D341Med (cell line): ENCODE results near the gene HIF3A.

ENCODE experiments used
- DNase-seq: peaks from one replicate; pipeline ENCODE4 v3.0.0; 2012; ENCODE audit warnings: low spot score

The HIF3A gene

DNA sequence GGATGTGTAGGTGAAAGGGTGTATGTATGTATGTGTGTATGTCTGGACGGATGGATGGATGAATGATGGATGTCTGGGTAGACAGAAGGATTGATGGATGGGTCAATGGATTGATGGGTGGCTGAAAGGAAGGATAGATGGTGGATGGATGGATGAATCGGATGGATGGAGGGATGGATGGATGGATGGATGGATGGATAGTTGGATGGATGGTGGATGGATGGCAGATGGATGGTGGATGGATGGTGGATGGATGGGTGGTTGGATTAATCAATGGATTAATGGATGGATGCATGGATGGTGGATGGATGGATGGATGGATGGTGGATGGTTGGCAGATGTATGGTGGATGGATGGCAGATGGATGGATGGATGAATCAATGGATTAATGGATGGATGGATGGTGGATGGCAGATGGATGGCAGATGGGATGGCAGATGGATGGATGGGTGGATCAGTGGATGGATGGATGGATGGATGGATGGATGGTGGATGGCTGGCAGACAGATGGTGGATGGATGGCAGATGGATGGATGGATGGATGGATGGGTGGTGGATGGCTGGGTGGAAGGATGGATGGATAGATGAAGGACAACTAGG, 33.6 kb downstream of the HIF3A start:
- no peak for DNase-seq

DNA sequence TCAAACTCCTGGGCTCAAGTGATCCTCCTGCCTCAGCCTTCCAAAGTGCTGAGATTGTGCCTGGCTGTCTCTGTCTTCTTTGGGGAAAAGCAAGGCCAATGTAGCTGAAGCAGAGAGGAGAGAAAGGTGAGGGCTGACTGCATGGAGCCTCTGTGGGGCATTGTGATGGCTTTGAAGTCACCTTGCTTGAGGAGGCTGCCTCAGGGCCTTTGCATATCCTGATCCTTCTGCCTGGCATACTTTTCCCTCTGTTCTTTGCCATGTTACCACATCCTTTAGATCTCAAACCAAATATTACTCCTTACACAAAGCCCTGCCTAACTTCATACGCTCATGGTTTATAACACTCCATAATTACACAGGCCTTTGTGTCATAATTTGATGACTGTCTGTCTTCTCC, 40.6 kb downstream of the HIF3A start:
- no peak for DNase-seq

DNA sequence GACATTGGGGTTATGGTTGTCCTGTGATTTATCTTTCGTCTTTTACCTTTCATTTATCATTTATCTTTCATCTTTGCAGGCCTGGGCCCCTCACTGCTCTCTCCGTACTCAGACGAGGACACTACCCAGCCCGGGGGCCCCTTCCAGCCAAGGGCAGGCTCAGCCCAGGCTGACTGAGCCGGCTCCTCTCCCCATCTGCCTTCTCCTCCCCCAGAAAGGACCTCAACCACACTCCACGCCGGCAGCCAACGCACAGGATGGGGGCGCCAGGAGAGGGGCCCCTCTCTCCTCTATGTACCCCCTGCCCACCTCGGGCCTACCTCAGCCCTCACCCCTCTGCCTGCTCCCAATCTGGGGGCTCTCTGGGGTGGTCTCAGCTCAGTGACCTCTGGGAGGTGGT, 42.6 kb downstream of the HIF3A start:
- DNase-seq, result no peak

DNA sequence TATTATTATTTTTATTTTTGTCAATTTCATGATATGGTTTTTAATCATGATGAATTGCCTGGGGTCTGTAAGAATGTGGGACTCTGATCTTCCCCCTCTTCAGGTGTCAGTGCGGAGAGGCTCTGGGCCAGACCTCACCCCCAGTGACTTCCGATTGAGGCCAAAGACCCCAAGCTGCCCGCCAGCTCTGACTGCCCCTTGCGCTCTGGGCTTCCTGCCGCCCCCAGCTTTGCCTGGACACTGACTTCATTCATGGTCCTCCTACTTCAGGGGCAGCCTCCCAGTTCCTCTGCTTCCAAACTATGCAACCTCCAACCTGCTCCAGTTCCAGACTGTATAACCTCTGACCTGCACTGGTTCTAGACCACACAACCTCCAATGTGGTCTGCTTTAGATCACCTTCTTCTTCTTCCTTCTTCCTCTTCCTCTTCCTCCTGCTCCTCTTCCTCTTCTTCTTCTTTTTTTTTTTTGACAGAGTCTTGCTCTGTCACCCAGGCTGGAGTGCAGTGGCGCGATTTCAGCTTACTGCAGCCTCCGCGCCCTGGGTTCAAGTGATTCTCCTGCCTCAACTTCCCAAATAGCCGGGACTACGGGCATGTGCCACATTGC, 43.3 kb downstream of the HIF3A start:
- DNase-seq, result no peak

DNA sequence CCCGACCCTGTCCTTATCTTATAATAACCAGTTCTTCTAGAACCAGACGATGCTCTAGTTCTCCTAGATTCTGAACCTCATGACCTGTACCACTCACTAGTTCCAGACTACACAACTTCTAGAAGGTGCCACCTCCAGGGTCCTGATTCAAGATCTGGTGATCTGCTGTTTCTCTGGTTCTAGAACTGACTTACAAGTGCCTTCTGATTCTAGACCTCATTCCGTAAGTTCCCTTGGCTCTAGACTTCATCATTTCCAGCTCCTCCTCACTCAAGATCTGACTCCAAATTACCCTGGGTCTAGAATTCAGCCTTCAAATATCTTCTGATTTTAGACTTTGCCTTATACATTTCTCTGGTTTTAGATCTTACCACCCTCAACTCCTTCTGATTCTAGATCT, 45.1 kb downstream of the HIF3A start:
- DNase-seq, result no peak

DNA sequence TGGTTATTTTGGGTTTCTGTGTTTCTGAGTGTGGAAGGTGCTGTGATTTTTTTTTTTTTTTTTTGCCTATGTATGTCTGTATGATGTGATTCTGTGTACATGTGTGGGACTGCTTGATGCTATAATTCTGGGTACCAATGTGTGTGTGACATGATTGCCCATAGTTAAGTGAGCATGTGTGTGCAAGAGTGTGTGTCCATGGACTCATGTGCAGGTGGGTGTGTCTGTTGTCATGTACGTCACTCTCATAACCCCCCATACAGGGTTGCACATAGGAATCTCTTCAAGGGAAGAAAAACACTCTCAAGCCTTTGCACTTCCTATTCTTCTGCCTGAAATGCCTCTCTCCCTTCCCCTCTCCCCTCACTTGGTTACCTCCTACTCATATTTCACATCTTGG, 47.5 kb downstream of the HIF3A start:
- DNase-seq, result no peak

DNA sequence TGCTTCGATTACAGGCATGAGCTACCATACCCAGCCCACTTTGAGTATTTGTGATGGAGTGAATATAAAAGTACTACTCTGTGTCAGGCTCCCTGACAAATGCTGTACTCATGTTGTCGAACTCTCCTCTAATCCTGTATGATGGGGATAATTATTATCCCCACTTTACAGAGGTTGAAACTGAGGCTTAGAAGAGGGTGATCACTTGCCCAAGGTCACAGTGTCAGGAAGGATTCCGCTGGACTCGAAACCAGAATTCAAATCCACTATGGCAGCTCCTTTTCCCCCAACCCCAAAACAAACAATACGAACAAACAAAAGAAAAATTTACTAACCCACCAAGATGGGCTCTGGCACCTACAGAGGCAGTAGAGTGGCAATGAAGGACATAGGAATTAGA, 48.3 kb downstream of the HIF3A start:
- no peak for DNase-seq

DNA sequence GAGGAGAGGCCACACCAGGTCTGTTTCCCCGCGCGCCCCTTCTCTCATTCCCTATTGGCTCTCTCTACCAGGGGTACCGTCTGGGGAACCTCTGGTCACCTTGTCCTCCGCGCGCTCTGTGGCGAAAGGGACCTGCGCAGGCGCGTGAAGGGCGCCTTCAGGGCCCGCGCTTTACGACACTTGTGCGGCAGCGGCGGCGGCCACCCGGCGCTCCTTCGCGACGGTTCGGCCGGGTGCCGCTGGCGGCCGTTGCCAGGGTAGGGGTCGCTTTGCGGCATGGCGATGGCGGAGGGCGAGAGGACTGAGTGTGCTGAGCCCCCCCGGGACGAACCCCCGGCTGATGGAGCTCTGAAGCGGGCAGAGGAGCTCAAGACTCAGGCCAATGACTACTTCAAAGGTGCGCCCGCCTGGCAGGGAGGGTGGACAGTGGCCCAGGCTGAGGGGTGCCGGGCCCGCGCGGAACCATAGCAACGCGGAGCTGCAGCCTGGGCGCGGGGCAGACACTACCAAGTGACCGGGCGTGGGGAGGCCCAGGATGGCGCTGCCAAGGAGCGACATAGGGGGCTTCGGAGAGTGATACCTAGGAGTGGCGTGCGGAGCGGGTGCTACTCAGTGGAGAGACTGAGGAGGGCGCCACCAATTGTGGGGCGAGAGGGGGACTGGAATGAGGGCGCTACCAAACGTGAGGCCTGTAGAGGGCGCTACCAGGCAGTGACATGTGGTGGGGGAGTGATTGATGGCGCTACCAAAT, 50.2 kb downstream of the HIF3A start, which contains the start of gene PPP5C:
TSS of gene PPP5C (plus strand) at position 267 of the 751 bp plus-strand sequence. CDS start at position 277, 10 bp downstream.
- DNase-seq, result peak; percentile 99

DNA sequence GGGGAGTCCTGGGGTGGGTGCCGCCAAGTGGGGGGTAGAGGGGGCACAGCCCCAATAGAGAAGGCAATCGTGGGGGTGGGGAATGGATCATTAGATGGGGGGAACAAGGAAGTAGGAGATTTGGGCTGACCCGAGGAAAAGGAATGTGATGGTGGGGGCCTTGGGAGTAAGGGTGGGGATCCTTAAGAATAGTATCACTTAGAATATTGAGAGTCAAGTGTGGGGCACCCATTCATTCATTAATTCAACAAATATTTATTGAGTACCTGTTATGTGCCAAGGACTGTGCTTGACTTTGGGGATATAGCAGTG, 50.7 kb downstream of the HIF3A start:
- DNase-seq, result no peak

DNA sequence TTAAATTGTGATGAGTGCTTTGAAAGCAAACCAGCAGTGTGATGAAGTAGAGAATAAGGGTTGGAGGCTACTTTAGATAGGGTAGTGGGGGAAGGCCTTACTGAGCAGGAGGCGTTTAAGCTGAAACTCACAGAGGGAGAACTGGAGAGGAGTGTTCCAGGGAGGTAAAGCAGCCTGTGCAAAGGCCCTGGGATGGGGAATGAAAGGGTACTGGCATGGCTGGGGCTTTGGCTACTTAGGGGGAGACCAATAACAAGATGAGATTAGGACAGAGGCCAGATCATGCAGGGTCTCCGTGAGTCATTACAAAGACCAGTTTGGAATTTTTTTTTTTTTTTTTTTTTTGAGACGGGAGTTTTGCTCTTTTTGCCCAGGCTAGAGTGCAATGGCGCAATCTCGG, 51.1 kb downstream of the HIF3A start:
- DNase-seq, result no peak

DNA sequence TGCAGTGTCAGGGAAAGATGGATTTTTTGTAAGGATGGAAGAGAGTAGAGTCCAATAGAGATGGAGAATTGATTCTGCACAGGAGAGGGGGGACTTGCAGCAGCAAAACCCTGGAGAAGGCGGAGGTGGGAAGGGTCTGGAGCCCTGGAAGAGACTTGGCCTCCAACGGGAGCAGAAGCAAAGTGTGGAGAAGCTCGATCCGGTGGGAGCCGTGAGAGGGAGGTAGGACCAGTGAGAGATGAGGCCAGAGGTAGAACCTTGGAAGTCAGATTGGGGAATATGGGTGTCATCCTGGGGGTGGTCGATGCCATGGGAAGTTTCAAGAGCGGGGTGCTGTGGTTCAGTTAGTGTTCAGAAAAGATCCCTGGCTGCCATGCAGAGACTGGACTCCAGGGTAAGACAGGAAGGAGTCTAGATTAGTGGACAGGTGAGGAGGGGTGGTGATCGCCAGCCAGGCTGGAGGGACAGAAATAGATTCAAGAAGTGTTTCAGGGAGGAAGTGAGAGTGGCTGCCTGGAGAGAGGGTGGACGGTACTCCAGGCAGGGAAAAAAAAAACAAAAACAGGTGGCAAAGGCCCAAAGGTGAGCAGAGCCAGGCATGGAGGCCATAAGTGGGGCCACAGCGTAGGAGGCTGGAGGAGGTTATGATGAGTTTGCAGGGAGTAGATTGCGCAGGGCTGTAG, 52.6 kb downstream of the HIF3A start:
- DNase-seq, result no peak

DNA sequence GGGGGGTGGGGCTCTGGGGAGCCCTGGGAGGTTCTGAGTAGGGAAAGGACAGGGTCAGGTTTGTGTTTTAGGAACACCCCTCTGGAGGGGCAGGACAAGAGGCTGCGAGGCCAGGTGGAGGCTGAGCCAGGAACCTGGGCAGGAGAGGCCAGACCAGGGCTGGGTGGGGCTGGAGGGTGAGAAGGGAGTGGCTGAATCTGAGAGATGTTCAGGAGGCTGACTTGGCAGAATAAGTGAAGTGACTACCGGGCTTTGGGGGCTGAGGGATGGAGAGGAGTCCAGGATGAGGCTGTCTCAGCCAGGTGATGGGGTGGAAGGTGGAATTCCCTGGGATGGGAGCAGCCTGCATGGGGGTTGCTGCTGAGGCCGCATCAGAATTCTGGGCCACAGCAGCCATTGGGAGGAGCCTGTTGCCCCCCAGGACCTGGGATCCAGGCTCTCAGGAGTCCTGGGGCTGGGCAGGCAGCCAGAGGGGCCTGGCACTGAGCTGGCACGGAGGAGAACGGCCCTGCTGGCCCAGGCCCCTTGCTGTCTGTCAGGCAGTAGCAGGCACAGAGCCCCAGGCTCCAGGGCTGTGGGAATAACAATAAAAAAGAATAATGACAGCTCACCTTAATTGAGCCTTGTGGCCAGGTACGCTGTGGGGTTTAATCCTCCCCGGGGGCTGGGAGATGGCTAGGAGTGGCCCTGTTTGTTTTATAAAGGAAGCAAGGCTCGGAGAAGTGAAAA, 53.4 kb downstream of the HIF3A start:
- no peak for DNase-seq

DNA sequence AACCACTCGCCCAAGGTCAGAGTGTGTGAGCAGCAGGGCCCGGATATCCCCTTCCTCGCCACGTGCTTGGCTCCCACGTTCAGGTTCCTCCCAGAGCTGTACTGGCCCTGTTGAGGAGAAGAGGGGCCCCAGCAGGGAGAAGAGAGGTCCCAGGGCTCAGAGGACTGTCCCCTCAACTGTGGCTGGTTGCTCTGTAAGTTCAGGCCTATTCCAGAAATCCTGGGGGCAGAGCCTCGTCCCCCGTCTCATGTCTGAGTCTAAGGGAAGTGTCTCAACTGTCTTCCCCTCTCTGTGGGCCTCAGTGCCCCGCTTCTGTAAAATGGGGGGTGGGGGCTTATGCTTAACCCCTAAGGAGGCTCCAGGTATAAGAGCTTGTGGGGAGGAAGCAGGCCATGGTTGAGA, 53.9 kb downstream of the HIF3A start:
- DNase-seq, result no peak

DNA sequence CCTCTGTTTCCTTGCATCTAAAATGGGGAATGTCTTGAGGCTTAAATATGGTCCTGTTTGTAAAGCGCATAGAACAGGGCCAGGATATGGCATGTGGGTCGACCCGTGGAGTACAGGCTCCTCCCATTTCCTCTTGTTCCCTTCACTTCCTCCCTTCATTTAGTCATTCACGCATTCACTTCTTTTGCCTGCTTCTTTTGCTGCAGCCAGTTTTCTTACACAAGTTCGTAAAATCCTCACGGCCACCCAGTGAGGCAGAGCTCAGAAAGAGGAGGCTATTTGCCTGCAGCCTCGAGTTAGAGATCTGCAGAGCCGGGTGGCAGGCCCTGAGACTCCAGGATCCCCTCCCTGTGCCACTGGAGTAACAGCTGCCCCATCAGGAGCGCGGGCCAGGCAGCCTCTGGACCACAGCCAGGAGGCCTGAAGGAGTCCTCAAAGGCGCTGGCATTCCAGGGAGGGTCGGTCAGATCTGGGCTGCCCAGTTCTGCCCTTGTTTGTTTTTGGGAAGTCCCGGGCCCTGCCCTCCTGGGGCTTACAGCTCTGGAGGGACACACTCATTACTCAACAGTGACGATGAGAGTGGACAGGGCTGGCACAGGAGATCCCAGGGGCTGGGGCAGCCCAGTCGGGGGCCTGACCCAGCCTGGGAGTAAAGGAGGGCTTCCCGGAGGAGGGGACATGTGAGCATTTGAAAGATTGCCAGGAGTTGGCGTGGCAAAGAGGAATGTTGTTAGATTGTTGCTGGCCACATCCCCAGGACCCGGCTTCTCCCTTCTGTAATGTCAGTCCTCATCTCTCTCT, 54.6 kb downstream of the HIF3A start:
- no peak for DNase-seq

DNA sequence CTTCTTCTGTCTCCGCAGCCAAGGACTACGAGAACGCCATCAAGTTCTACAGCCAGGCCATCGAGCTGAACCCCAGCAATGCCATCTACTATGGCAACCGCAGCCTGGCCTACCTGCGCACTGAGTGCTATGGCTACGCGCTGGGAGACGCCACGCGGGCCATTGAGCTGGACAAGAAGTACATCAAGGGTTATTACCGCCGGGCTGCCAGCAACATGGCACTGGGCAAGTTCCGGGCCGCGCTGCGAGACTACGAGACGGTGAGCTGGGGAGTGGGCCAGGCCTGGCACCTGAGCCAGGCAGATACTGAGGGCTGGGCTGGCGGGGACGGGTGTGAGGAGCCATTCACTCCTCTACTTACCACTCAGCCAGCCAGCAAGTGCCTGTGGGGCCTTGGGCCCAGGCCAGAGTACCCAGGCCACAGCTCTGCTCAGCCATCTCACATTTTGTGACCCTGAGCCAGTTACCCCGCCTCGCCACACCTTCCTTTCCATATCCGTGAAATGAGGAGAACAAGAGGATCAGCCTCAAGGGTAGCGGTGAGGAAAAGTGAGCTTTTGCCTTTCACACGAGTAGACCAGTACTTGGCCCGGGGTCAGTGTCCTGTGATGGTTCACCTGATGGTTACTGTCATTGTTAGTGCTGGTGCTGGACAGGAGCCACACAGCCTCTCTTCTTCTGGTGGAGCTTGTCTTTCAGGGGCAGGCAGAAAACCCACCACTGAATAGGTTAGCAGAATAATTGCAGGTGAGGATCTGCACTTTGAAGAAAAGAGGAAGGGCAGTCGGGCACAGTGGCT, 57.1 kb downstream of the HIF3A start:
- DNase-seq, result no peak

DNA sequence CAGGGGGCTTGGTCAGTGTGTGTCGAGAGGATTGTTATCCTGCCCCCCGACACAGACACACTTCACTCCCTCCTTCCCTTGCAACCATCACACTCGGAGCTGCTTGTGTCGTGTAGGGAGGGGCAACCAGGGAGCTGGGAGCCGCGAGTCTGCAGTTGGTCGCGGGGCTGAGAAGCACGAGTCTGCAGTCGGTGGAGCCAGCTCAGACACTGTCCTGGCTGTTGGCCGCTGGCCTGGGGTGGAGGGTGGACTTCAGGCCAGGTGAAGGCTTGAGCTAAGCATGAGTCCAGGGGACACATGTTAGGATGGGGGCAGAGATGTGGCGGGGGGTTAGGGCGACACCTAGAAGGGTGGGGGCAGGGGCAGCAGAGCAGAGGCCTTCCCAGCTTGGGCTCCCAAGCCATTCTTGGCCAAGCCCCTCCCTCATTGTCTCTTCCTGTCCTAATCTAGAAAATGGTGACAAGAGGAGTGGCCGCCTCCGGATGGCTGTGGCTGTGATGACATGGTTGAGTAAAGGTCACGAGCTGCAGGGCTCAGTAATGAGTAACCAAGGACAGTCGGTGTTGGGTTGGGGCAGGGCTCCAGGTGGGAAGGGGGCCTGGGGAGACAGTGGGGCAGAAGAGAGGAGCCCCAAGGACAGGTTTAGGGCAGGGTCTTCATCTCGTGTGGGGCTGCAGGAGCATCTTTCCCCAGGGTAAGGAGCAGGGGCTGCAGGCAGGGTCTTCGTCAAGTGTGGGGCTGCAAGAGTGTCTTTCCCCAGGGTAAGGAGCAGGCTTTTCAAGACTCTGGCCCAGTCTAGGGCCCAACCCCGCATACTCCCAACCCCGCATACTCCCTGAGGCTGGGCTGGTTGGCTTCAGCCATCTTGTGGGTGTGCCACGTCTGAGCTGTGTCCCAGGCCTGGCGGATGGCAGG, 58.6 kb downstream of the HIF3A start:
- no peak for DNase-seq

DNA sequence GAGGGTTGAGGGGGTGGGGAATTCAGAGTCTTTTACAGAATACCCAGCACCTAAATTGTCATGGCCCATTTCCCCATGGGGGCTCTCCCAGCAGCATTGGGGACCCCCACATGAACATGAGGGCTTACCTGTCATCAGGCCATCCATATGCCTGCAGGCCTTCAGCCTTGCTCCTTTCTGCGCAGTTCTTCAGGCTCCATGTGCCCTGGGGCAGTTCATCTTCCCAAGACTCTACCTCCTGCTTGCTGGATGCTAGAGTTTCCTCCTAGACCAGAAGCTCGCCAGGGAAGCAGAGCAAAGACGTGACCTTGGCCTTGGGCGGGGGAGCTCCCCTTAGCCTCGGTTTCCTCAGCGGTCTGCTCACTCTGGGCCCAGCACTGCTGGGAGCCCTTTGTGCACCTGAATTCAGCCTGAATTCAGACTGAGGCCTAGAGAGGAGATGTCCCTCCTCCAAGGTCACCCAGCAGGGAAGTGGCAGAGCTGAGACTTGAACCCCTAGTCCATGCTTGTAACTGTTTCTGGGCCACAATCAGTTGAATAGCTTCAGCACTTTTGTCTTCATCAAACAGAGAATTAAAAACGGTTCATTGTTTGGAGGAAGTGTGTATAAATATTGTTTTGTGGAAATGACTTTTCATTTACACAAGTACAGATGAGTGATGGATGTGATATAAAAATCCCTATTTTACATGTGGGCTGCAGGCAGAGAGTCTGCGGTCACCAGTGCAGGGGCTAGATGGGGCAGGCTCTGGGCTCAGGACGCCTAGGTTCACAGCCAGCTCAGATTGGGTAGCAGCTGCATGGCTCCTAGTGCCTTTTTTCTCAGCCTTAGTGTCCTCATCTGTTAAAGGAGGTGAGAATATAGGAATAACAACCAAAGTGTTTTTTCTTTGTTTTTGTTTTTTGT, 59.6 kb downstream of the HIF3A start:
- no peak for DNase-seq

DNA sequence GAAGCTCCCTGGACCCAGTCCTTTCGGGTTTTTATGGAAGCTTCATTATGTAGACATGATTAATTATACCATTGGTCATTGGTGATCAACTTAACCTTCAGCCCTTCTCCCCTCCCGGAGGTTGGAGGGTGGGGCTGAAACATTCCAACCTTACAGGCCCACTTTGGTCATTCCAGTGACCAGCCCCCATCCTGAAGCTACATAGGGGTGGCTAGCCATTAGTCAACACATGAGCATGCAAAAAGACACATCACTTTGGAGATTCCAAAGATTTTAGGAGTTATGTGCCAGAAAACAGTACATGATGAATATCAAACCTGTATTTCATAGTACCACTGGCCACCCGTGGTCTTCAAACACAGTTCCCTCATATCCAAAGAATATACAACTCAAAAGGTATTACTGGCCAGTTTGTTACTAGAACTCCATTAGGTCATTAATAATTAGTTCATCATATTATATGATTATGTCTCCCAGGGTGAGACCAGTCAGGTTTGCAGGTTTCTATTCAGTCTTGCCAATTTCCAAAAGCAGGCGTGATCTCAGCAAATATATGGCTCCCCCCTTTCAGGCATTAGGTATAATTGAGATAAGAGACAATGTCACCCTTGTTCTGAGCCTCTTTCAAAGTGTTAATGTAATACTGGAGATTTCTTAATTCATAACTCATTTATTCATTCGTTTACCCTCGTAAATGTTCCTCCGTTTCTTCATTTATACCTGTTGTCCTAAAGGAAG, 61.2 kb downstream of the HIF3A start:
- DNase-seq, result no peak
